ENCODE measurements around the gene RNF207.
A peak's percentile ranks its signal among the peaks of the same experiment; 100 is the strongest.

RNF207 gene

GRCh38 chr1:6248161-6248776 is 42.4 kb downstream of the RNF207 start:
- no peak for TF ChIP-seq GATA1 (IDR thresholded peaks at IDR 0.05; ENCODE audit: low read depth, low read length)
- no peak for TF ChIP-seq POLR2A (IDR thresholded peaks at IDR 0.05; ENCODE audit: low read length)

GRCh38 chr1:6248932-6249738 is 43.2 kb downstream of the RNF207 start:
- DNase-seq = peak; percentile 13 to 37
- TF ChIP-seq POLR2A (IDR thresholded peaks at IDR 0.05; ENCODE audit: low read length) (peak; percentile 20), GATA1 (IDR thresholded peaks at IDR 0.05; ENCODE audit: low read depth, low read length) (no peak)

More at GRCh38 chr1:6248161-6248776, 42.4 kb downstream of the RNF207 start:
- no peak for DNase-seq

- TF ChIP-seq POLR2A (IDR thresholded peaks at IDR 0.05; ENCODE audit: low read length) = no peak
- no peak for TF ChIP-seq GATA1 (IDR thresholded peaks at IDR 0.05; ENCODE audit: low read depth, low read length)
- DNase-seq = peak in 1 of 2 experiments; percentile 25
Measured at GRCh38 chr1:6249739-6250689, 44.1 kb downstream of the RNF207 start.

GRCh38 chr1:6251233-6251632 is 45.3 kb downstream of the RNF207 start:
- TF ChIP-seq GATA1 (IDR thresholded peaks at IDR 0.05; ENCODE audit: low read depth, low read length) (no peak), POLR2A (IDR thresholded peaks at IDR 0.05; ENCODE audit: low read length) (no peak)
- no peak for DNase-seq

GRCh38 chr1:6251681-6252373 is 45.9 kb downstream of the RNF207 start:
- no peak for TF ChIP-seq POLR2A (IDR thresholded peaks at IDR 0.05; ENCODE audit: low read length)
- TF ChIP-seq GATA1 (IDR thresholded peaks at IDR 0.05; ENCODE audit: low read depth, low read length) = no peak
- DNase-seq = no peak

- TF ChIP-seq POLR2A (IDR thresholded peaks at IDR 0.05; ENCODE audit: low read length) (no peak), GATA1 (IDR thresholded peaks at IDR 0.05; ENCODE audit: low read depth, low read length) (no peak)
- no peak for DNase-seq
Measured at GRCh38 chr1:6252374-6252710, 46.4 kb downstream of the RNF207 start.

GRCh38 chr1:6253380-6253779 is 47.5 kb downstream of the RNF207 start:
- DNase-seq = no peak
- TF ChIP-seq POLR2A (IDR thresholded peaks at IDR 0.05; ENCODE audit: low read length) (no peak), GATA1 (IDR thresholded peaks at IDR 0.05; ENCODE audit: low read depth, low read length) (no peak)

- no peak for DNase-seq
Measured at GRCh38 chr1:6254691-6255090, 48.8 kb downstream of the RNF207 start.

GRCh38 chr1:6256645-6257044 is 50.7 kb downstream of the RNF207 start:
- TF ChIP-seq POLR2A (IDR thresholded peaks at IDR 0.05; ENCODE audit: low read length) = no peak
- TF ChIP-seq GATA1 (IDR thresholded peaks at IDR 0.05; ENCODE audit: low read depth, low read length) = no peak
- no peak for DNase-seq

More at GRCh38 chr1:6254691-6255090, 48.8 kb downstream of the RNF207 start:
- TF ChIP-seq POLR2A (IDR thresholded peaks at IDR 0.05; ENCODE audit: low read length) (no peak), GATA1 (IDR thresholded peaks at IDR 0.05; ENCODE audit: low read depth, low read length) (no peak)

- TF ChIP-seq GATA1 (IDR thresholded peaks at IDR 0.05; ENCODE audit: low read depth, low read length) = no peak
- no peak for TF ChIP-seq POLR2A (IDR thresholded peaks at IDR 0.05; ENCODE audit: low read length)
- no peak for DNase-seq
Measured at GRCh38 chr1:6257541-6258069, 51.7 kb downstream of the RNF207 start.

- DNase-seq = peak; percentile 42 to 49
- no peak for TF ChIP-seq GATA1 (IDR thresholded peaks at IDR 0.05; ENCODE audit: low read depth, low read length)
- no peak for TF ChIP-seq POLR2A (IDR thresholded peaks at IDR 0.05; ENCODE audit: low read length)
Measured at GRCh38 chr1:6258675-6259074, 52.8 kb downstream of the RNF207 start.

- peak; percentile 84 to 89 for DNase-seq
- TF ChIP-seq POLR2A (IDR thresholded peaks at IDR 0.05; ENCODE audit: low read length) (no peak), GATA1 (IDR thresholded peaks at IDR 0.05; ENCODE audit: low read depth, low read length) (no peak)
Measured at GRCh38 chr1:6259491-6260362, 53.8 kb downstream of the RNF207 start.
